HEK293 (cell line): ENCODE data around the gene FOXL2.

Experiments used
- CTCF ChIP-seq: fragments of 450-650 bp; formaldehyde crosslinking; IDR thresholded peaks from 2 replicates; pipeline ENCODE4 v1.5.1; 2016; ENCODE audit warnings: missing biosample characterization, missing genetic modification characterization
- PRDM10 ChIP-seq: fragments of 450-650 bp; formaldehyde crosslinking; IDR thresholded peaks from 2 replicates; pipeline ENCODE4 v1.5.1; 2016; ENCODE audit warnings: missing biosample characterization, missing genetic modification characterization
- ZBTB26 ChIP-seq: fragments of 450-650 bp; formaldehyde crosslinking; optimal IDR thresholded peaks from 2 replicates; pipeline ENCODE3; 2016; ENCODE audit warnings: missing biosample characterization, mild to moderate bottlenecking, missing genetic modification characterization
- ZNF280C ChIP-seq: fragments of 450-650 bp; formaldehyde crosslinking; IDR thresholded peaks from 2 replicates; pipeline ENCODE4 v1.5.1; 2016; ENCODE audit warnings: missing biosample characterization, missing genetic modification characterization
- ZNF362 ChIP-seq: fragments of 450-650 bp; formaldehyde crosslinking; IDR thresholded peaks from 2 replicates; pipeline ENCODE4 v1.5.1; 2016; ENCODE audit warnings: missing biosample characterization, missing genetic modification characterization
- ZNF704 ChIP-seq: fragments of 450-650 bp; formaldehyde crosslinking; IDR thresholded peaks from 2 replicates; pipeline ENCODE4 v1.5.1; 2016; ENCODE audit warnings: missing biosample characterization, missing genetic modification characterization
- ZNF792 ChIP-seq: fragments of 450-650 bp; formaldehyde crosslinking; IDR thresholded peaks from 2 replicates; pipeline ENCODE4 v1.5.1; 2016; ENCODE audit warnings: missing biosample characterization, missing genetic modification characterization

GRCh38 chr3:138949445-138950005 is 2.6 kb upstream of the FOXL2 start:
- TF ChIP-seq ZNF704 (tag by site-specific recombination), result no peak
- no peak for TF ChIP-seq CTCF (tag by site-specific recombination)
- no peak for TF ChIP-seq ZNF280C (tag by site-specific recombination)
- no peak for TF ChIP-seq PRDM10
- TF ChIP-seq ZBTB26 (tag by site-specific recombination), result no peak
- TF ChIP-seq ZNF362 (tag by site-specific recombination), result no peak
- no peak for TF ChIP-seq ZNF792
